ENCODE measurements around the gene PHTF2.

The PHTF2 gene

GRCh38 chr7:77811516-77812289 lies 13.1 kb downstream of the PHTF2 start:
- ATAC-seq, result peak; percentile 71
- TF ChIP-seq CSRNP3 (CRISPR knock-in tag; IDR thresholded peaks at IDR 0.05) (no peak), SNAI2 (CRISPR knock-in tag; IDR thresholded peaks at IDR 0.05) (peak; percentile 81; the same call in 1 of the 2 replicates), CREB5 (CRISPR knock-in tag; IDR thresholded peaks at IDR 0.05; ENCODE audit: low read depth) (peak; percentile 47; the same call in 1 of the 2 replicates), POU6F1 (CRISPR knock-in tag; IDR thresholded peaks at IDR 0.05; ENCODE audit: borderline replicate concordance, low read depth) (no peak; the same call in 1 of the 2 replicates), ZNF70 (CRISPR knock-in tag; IDR thresholded peaks at IDR 0.05) (peak; percentile 72; the same call in 1 of the 2 replicates), ISL1 (CRISPR knock-in tag; IDR thresholded peaks at IDR 0.05) (peak; percentile 87)

- ATAC-seq, result peak; percentile 95
- peak; percentile 46; the same call in 1 of the 2 replicates for TF ChIP-seq ISL1 (CRISPR knock-in tag; IDR thresholded peaks at IDR 0.05)
- no peak for TF ChIP-seq ARNTL (CRISPR knock-in tag; IDR thresholded peaks at IDR 0.05; ENCODE audit: borderline replicate concordance, low read depth)
- TF ChIP-seq ZC3H10 (CRISPR knock-in tag; IDR thresholded peaks at IDR 0.05), result no peak
Measured at GRCh38 chr7:77812290-77812685, 13.7 kb downstream of the PHTF2 start.

GRCh38 chr7:77813180-77813579 lies 14.6 kb downstream of the PHTF2 start:
- TF ChIP-seq TOX (CRISPR knock-in tag; IDR thresholded peaks at IDR 0.05; ENCODE audit: borderline replicate concordance), result no peak
- no peak for TF ChIP-seq PPARA (CRISPR knock-in tag; IDR thresholded peaks at IDR 0.05; ENCODE audit: borderline replicate concordance)
- no peak for TF ChIP-seq OSR1 (CRISPR knock-in tag; IDR thresholded peaks at IDR 0.05)
- no peak for TF ChIP-seq ISL1 (CRISPR knock-in tag; IDR thresholded peaks at IDR 0.05)
- TF ChIP-seq TCF4 (CRISPR knock-in tag; IDR thresholded peaks at IDR 0.05; ENCODE audit: borderline replicate concordance), result no peak
- no peak for TF ChIP-seq CREB5 (CRISPR knock-in tag; IDR thresholded peaks at IDR 0.05; ENCODE audit: low read depth)
- no peak for TF ChIP-seq ZFP30 (CRISPR knock-in tag; IDR thresholded peaks at IDR 0.05)
- TF ChIP-seq GLIS3 (CRISPR knock-in tag; IDR thresholded peaks at IDR 0.05), result no peak
- TF ChIP-seq ZFP3 (CRISPR knock-in tag; IDR thresholded peaks at IDR 0.05), result no peak
- TF ChIP-seq BACH2 (CRISPR knock-in tag; IDR thresholded peaks at IDR 0.05; ENCODE audit: borderline replicate concordance), result no peak
- no peak for TF ChIP-seq ARNTL (CRISPR knock-in tag; IDR thresholded peaks at IDR 0.05; ENCODE audit: borderline replicate concordance, low read depth)
- TF ChIP-seq ZNF565 (CRISPR knock-in tag; conservative IDR thresholded peaks at IDR 0.05; ENCODE audit: low read depth), result no peak
- TF ChIP-seq PATZ1 (CRISPR knock-in tag; IDR thresholded peaks at IDR 0.05; ENCODE audit: borderline replicate concordance), result no peak
- no peak for ATAC-seq

- no peak for ATAC-seq
- TF ChIP-seq CREB5 (CRISPR knock-in tag; IDR thresholded peaks at IDR 0.05; ENCODE audit: low read depth) (no peak), ISL1 (CRISPR knock-in tag; IDR thresholded peaks at IDR 0.05) (no peak), ZFP30 (CRISPR knock-in tag; IDR thresholded peaks at IDR 0.05) (no peak), ZNF70 (CRISPR knock-in tag; IDR thresholded peaks at IDR 0.05) (no peak), CSDC2 (CRISPR knock-in tag; IDR thresholded peaks at IDR 0.05) (no peak), PATZ1 (CRISPR knock-in tag; IDR thresholded peaks at IDR 0.05; ENCODE audit: borderline replicate concordance) (no peak), RARB (CRISPR knock-in tag; IDR thresholded peaks at IDR 0.05) (no peak), TSHZ2 (CRISPR knock-in tag; IDR thresholded peaks at IDR 0.05) (no peak), ZC3H10 (CRISPR knock-in tag; IDR thresholded peaks at IDR 0.05) (no peak)
Measured at GRCh38 chr7:77819021-77819420, 20.4 kb downstream of the PHTF2 start.

Measured in SK-N-SH treated with all-trans-retinoic acid at 6 μM for 48 hours (cell line).